GM18520 (cell line): ENCODE results near the gene LRRC74B.

ENCODE experiments used
- ATAC-seq: cut with Tn5 transposase; IDR thresholded peaks from one replicate; pipeline ENCODE4 v1.9.1; 2021; ENCODE audit not compliant: unreplicated experiment

The LRRC74B gene

DNA sequence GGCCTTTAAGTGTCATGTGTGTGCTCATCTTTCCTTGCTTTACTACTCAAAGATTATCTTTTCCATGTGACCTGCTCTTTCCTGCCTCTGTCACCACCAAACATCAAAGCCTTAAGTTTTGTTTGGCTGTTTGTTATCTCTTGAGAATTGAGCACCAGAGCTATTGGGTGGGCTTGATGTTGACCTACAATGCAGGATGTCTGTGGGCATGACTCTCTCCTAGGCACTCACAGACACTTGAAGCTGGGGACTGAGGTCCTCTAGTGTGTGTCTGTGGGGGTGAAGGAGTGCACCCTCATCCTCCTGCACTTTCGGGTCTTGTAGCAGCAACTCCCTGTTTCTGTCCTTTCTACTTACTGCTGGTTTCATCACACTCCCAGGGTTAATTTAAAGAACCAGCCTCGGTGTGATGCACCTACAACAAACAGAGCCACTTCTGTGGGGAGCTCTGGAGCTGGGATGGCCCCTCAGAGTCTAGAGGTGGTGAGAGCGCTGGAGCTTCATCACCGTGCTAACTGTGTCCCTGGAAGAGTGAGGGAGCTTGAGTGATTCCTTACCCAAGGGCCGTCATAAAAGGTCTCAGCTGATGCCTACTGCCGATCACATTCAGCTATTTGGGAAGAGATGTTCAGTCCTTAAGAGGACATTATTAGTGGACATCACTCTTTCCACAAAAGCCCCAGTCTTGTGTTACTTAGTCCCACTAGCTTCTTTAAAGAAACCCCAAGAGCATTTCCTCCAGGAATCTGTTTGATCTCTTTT, 56.3 kb downstream of the LRRC74B start:
- no peak for ATAC-seq

DNA sequence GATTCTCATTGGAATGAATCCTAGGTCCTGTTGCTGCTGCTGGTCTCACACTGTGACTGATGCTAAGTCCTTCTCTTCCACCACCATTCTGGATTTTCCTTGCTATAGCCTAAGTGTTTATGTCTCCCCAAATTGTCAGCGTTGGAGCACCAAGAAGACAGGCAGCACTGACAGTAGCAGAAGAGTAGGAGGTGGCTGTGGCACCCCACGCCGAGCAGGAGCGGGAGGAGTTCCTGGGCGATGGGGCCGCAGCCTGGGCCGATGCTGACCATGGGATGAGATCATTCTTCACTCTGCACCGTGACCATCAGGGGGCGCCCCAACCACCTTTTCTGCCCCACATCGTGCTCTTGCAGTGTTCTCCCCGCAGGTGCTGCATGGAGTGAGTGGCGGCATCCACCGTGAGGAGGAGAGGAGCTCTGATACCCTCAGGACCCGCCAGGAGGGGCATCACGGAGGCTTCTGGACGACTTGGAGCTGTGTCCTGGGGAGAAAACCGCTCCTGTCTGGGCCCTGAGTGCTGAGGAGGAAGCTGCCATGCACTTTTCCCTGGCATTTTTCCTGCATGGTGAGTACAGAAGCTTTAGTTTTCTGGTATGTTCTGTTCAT, 57.0 kb downstream of the LRRC74B start:
- no peak for ATAC-seq

DNA sequence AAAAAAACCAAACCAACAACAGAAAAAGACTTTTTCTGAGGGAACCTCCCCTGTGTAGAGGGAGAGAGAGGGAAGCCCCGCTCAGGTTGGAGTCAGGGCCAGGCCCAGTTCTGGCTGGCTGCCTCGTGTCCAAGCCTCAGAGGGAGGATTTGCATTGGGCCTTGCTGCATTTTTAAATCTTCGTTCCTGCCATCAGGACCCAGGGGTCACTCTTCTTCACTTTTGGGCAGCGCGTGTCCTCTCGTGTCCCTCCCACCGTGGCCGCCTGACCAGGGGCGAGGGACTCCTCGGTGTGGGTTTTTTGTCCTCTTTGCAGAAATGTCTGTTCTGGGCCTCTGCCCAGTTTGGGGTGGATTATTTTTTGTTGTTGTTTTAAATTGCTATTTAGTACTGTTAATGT, 57.9 kb downstream of the LRRC74B start:
- no peak for ATAC-seq

DNA sequence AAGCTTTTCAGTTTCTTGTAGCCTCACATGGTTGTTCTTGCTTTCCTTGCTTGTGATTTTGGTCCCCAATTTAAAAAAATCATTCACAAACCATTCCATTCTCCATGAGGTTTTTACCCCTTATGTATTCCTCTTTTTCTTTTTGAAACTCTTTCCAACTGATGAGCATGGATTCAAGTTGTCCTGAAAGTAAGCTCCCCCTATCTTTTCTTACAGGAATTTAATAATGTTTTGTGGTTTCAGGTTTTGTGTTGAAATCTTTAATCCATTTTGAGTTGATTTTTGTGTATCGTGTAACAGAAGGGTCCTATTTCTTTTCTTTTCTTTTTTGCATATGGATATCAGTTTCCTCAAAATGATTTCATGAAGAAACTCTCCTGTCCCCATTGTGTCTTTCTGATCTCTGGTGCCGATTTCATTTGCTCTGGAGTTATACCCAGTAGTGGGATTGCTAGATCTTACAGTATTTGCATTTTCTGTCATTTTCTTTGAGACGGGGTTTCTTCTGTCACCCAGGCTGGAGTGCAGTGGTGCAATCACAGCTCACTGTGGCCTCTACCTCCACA, 58.5 kb downstream of the LRRC74B start:
- no peak for ATAC-seq

DNA sequence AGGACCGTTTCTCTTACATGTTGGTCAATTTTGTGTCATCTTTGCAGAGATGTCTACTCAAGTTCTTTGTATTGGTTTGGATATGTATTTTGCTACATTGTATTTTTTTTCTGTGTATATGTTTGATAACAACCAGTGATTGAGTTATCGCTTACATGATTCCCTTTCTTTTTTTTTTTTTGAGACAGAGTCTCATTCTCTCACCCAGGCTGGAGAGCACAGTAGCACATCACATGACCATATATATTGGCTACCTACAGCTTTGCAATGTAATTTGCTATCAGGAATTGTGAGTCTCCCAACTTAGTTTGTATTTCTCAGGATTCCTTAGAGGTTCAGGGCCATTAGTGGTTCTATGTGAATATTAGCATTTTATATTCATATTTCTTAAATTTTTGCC, 59.5 kb downstream of the LRRC74B start:
- no peak for ATAC-seq

DNA sequence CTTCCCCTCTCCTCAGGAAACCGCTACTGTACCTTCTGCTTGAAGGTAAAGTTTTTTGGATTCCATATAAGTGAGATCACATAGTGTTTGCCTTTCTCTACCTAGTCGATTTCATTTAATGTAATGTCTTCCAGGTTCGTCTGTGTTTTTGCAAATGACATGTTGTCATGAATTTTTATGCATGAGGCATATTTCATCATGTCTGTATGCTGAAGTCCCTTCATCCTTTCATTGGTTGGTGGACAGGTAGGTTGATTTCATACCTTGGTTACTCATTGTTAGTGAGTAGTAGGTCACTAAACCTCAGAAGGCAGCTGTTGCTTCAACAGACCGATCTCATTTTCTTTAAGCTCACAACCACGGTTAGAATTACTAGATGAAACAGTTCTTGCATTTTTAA, 60.3 kb downstream of the LRRC74B start:
- no peak for ATAC-seq

DNA sequence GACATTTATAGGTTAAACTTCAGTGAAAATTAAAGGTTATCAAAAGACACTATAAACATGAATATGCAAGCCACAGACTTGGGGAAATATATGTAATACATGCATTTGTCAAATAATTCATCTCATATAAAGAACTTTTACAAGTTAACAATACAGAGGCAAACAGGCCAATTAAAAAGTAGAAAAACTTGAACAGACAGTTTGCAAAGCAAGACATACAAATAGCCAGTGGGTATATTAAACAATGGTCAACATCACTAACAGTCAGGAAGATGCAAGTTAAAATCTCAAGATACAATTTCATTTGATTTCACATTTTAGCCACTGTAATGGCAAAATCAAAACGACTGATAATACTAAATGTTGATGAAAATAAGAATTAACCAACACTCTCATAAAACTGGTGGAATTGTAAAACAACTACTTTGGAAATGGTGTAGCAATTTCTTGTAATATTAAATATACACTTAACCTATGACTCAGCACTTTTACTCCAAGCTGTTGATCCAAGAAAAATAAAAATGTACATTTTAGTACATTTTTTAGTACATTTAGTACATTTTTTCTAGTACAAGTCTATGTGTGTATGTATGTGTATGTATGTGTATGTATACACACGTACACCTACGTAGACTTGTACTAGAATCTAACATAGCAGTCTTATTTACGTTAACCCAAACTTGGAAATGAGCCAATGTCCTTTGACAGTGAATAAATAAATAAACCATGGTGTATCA, 62.8 kb downstream of the LRRC74B start:
- no peak for ATAC-seq
